ENCODE data around the gene CPNE6. TPM values are rescaled to one million over a fixed set of nuclear protein-coding genes. Genes with fewer than 3 reads are reported as not detected.
A peak's percentile ranks its signal among the peaks of the same experiment; 100 is the strongest.
"Not testable (repeated sequence)": the region's sequence is repeated elsewhere in the genome, so short reads cannot be mapped to it uniquely, and the experiment has no call there.

CPNE6 gene
- total RNA-seq, 1 experiment from 2014 or later = not detected

DNA sequence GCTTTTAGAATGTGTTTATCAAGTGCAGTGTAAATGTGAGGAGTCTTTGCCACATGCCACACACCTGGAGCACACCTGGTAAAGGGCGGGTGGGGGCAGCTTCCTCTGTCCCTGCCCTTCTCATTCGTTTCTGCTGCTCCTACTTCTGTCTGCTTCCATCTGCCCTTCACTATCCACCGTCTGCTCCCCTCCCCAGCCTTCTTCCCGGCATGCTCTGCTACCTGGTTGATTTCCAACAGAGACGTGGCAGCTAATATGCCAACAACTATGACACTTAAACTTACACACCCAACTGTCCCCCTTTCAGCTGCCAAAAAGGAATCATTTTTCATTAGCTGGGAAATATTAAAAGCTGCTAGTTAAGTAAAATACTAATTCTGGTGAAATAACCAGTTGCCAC is 28.6 kb upstream of the CPNE6 start:
- H3K27ac ChIP-seq = no peak overlapping the region
- TF ChIP-seq, protein P1, sequence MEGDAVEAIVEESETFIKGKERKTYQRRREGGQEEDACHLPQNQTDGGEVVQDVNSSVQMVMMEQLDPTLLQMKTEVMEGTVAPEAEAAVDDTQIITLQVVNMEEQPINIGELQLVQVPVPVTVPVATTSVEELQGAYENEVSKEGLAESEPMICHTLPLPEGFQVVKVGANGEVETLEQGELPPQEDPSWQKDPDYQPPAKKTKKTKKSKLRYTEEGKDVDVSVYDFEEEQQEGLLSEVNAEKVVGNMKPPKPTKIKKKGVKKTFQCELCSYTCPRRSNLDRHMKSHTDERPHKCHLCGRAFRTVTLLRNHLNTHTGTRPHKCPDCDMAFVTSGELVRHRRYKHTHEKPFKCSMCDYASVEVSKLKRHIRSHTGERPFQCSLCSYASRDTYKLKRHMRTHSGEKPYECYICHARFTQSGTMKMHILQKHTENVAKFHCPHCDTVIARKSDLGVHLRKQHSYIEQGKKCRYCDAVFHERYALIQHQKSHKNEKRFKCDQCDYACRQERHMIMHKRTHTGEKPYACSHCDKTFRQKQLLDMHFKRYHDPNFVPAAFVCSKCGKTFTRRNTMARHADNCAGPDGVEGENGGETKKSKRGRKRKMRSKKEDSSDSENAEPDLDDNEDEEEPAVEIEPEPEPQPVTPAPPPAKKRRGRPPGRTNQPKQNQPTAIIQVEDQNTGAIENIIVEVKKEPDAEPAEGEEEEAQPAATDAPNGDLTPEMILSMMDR (conservative IDR thresholded peaks at IDR 0.05) = no peak
- no peak for TF ChIP-seq EZH2 (IDR thresholded peaks at IDR 0.05; ENCODE audit: low read depth)
- H3K79me2 ChIP-seq (ENCODE audit: low read depth) = no peaks in the 10 kb centered on the region
- intact Hi-C loops (cut with micrococcal nuclease; ENCODE audit: unreplicated experiment) = no loop called here
- H3K4me3 ChIP-seq = no peak overlapping the region
- no peak overlapping the region for H2AFZ ChIP-seq
- BruUV-seq (replicated peaks) = no TSS peak
- no peaks in the 10 kb centered on the region for H3K36me3 ChIP-seq (ENCODE audit: low read depth)
- no peak for DNase-seq
- H3K4me2 ChIP-seq = no peak overlapping the region
- H3K9me2 ChIP-seq (ENCODE audit: insufficient read depth) = no peaks in the 10 kb centered on the region
- H3K4me1 ChIP-seq (replicated peaks; ENCODE audit: insufficient read depth) = no peaks in the 10 kb centered on the region
- H4K20me1 ChIP-seq (ENCODE audit: insufficient read depth) = no peaks in the 10 kb centered on the region
- H3K9me3 ChIP-seq (ENCODE audit: insufficient read depth, low read depth) = no peaks in the 10 kb centered on the region
- CTCF ChIA-PET = no interaction called here
- no peaks in the 10 kb centered on the region for H3F3A ChIP-seq (ENCODE audit: insufficient read depth, low read depth)
- no peaks in the 10 kb centered on the region for H3K27me3 ChIP-seq (ENCODE audit: insufficient read depth, low read depth)
- POLR2A ChIA-PET (ENCODE audit: unreplicated experiment) = no interaction called here

DNA sequence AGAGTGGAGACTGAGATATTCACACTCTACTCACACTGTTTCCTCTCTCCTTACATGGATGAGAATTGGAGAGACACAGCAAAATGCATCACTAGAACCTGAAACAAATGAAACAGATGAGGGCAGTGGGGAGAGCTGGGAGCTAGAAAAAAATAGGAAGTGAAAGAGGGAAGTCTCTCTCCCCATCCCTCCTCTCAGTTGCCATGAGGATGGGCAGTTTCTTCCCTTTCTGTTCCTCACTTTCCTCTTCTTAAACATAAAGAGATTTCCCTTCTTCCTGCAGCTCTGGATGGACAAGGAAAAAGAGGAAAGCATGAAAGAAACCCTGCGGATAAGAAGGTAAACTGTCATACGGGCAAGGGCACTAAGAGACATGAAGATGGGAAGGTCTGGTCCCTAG is 22.4 kb upstream of the CPNE6 start:
- intact Hi-C loops (cut with micrococcal nuclease; ENCODE audit: unreplicated experiment); H4K20me1 ChIP-seq (ENCODE audit: insufficient read depth); H3K27ac ChIP-seq; H3K4me3 ChIP-seq; H3K79me2 ChIP-seq (ENCODE audit: low read depth); H3F3A ChIP-seq (ENCODE audit: insufficient read depth, low read depth); POLR2A ChIA-PET (ENCODE audit: unreplicated experiment); H2AFZ ChIP-seq; H3K9me2 ChIP-seq (ENCODE audit: insufficient read depth); CTCF ChIA-PET; DNase-seq; H3K4me1 ChIP-seq (replicated peaks; ENCODE audit: insufficient read depth); H3K9me3 ChIP-seq (ENCODE audit: insufficient read depth, low read depth); BruUV-seq (replicated peaks); H3K36me3 ChIP-seq (ENCODE audit: low read depth); H3K4me2 ChIP-seq: not testable (repeated sequence)
- peaks cover 12% of the 10 kb centered on the region for H3K27me3 ChIP-seq (ENCODE audit: insufficient read depth, low read depth)

DNA sequence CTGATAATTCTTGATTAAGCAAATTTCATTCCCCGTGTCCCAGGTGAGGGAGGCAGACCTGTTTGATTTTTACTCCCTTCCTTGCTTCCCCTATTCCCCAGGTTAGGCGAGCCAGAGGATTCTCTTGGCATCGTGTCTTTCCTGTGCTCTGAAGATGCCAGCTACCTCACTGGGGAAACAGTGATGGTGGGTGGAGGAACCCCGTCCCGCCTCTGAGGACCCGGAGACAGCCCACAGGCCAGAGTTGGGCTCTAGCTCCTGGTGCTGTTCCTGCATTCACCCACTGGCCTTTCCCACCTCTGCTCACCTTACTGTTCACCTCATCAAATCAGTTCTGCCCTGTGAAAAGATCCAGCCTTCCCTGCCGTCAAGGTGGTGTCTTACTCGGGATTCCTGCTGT is 20.6 kb upstream of the CPNE6 start:
- H3K9me3 ChIP-seq (ENCODE audit: insufficient read depth, low read depth); CTCF ChIA-PET; H3K4me3 ChIP-seq; H2AFZ ChIP-seq; H3K79me2 ChIP-seq (ENCODE audit: low read depth); H3K4me1 ChIP-seq (replicated peaks; ENCODE audit: insufficient read depth); H3K4me2 ChIP-seq; POLR2A ChIA-PET (ENCODE audit: unreplicated experiment); H4K20me1 ChIP-seq (ENCODE audit: insufficient read depth); H3K27ac ChIP-seq; intact Hi-C loops (cut with micrococcal nuclease; ENCODE audit: unreplicated experiment); DNase-seq; H3K36me3 ChIP-seq (ENCODE audit: low read depth); H3K9me2 ChIP-seq (ENCODE audit: insufficient read depth); H3F3A ChIP-seq (ENCODE audit: insufficient read depth, low read depth); BruUV-seq (replicated peaks): not testable (repeated sequence)
- peaks cover 25% of the 10 kb centered on the region for H3K27me3 ChIP-seq (ENCODE audit: insufficient read depth, low read depth)

DNA sequence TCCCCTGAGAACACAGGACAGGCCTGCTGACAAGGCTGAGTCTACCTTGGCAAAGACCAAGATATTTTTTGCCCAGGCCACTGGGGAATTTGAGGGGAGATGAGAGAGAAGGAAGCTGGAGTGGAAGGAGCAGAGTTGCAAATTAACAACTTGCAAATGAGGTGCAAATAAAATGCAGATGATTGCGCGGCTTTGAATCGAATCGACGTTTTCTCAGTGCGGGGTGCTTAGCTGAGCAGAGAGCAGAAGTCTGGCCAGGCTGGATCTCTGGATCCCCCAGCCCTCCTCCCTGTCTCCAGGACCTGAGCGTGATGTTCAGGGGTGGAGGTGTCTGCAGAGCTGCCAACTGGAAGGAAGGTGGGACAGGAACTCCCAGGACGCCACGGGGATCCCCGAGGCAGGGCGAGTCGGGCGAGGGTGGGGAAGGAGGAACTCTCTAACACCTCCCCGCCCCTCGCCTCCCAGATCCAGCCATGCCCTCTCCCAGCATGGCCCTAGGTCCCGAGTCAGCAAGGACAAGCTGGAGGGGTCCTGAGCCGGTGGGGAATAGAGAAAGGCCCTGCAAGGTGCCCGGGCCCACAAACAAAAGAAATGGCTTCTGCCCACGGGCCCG is 20.1 kb upstream of the CPNE6 start:
- BruUV-seq (replicated peaks) = no TSS peak

More for the DNA sequence above, 20.1 kb upstream of the CPNE6 start:
- Histone ChIP-seq H3K4me1 (replicated peaks; ENCODE audit: insufficient read depth) (no peaks in the 10 kb centered on the region), H3K9me3 (ENCODE audit: insufficient read depth, low read depth) (no peaks in the 10 kb centered on the region), H3K27ac (no peak overlapping the region), H3K36me3 (ENCODE audit: low read depth) (no peaks in the 10 kb centered on the region), H3K9me2 (ENCODE audit: insufficient read depth) (no peaks in the 10 kb centered on the region), H3K4me3 (peak overlapping the region; percentile 57; the same call in 1 of the 2 replicates), H2AFZ (peak overlapping the region; percentile 74), H4K20me1 (ENCODE audit: insufficient read depth) (no peaks in the 10 kb centered on the region), H3F3A (ENCODE audit: insufficient read depth, low read depth) (no peaks in the 10 kb centered on the region), H3K79me2 (ENCODE audit: low read depth) (no peaks in the 10 kb centered on the region), H3K27me3 (ENCODE audit: insufficient read depth, low read depth) (peaks cover 25% of the 10 kb centered on the region), H3K4me2 (peak overlapping the region; percentile 79)
- intact Hi-C loops (cut with micrococcal nuclease; ENCODE audit: unreplicated experiment) = no loop called here
- CTCF ChIA-PET = no interaction called here
- DNase-seq = no peak
- POLR2A ChIA-PET (ENCODE audit: unreplicated experiment) = interaction anchor here (0.5 to 0.7 kb wide), 2 partner anchors 74 to 81 kb away, joined by 3 to 18 read pairs; no protein-coding TSS in a partner anchor
- TF ChIP-seq, protein P1 (conservative IDR thresholded peaks at IDR 0.05) = no peak
- TF ChIP-seq EZH2 (IDR thresholded peaks at IDR 0.05; ENCODE audit: low read depth) = no peak
